Activated effector memory CD4-positive, alpha-beta T cell treated with anti-CD3 and anti-CD28 coated beads, Interleukin-2, amount 50 U/mL, for 16 hours (primary cell): ENCODE results near the gene PARD6B.
"Not testable (repeated sequence)": the region's sequence is repeated elsewhere in the genome, so short reads cannot be mapped to it uniquely, and the experiment has no call there.

Experiments
- DNase-seq: peaks from one replicate; pipeline ENCODE4 v3.0.0-alpha.2; 2020

The PARD6B gene

GRCh38 chr20:50747275-50747674, 15.9 kb downstream of the PARD6B start:
- no peak for DNase-seq

- no peak for DNase-seq
Measured at GRCh38 chr20:50750145-50750671, 18.8 kb downstream of the PARD6B start.

GRCh38 chr20:50753152-50753551, 21.8 kb downstream of the PARD6B start:
- no peak for DNase-seq

- DNase-seq: no peak
Measured at GRCh38 chr20:50754420-50754819, 23.0 kb downstream of the PARD6B start.

- no peak for DNase-seq
Measured at GRCh38 chr20:50756447-50756846, 25.1 kb downstream of the PARD6B start.

- DNase-seq: no peak
Measured at GRCh38 chr20:50758469-50758868, 27.1 kb downstream of the PARD6B start.

- no peak for DNase-seq
Measured at GRCh38 chr20:50758992-50759391, 27.6 kb downstream of the PARD6B start.

GRCh38 chr20:50759678-50760077, 28.3 kb downstream of the PARD6B start:
- DNase-seq: no peak

- DNase-seq: no peak
Measured at GRCh38 chr20:50762045-50762422, 30.7 kb downstream of the PARD6B start.

- no peak for DNase-seq
Measured at GRCh38 chr20:50762435-50763220, 31.2 kb downstream of the PARD6B start.

- not testable (repeated sequence) for DNase-seq
Measured at GRCh38 chr20:50763550-50764458, 32.4 kb downstream of the PARD6B start.

GRCh38 chr20:50765251-50765650, 33.9 kb downstream of the PARD6B start:
- DNase-seq: not testable (repeated sequence)

- no peak for DNase-seq
Measured at GRCh38 chr20:50765674-50766073, 34.3 kb downstream of the PARD6B start.

GRCh38 chr20:50766955-50767809, 35.8 kb downstream of the PARD6B start:
- not testable (repeated sequence) for DNase-seq

GRCh38 chr20:50768991-50769390, 37.6 kb downstream of the PARD6B start:
- not testable (repeated sequence) for DNase-seq

GRCh38 chr20:50769551-50770085, 38.2 kb downstream of the PARD6B start:
- DNase-seq: not testable (repeated sequence)

- not testable (repeated sequence) for DNase-seq
Measured at GRCh38 chr20:50771419-50772080, 40.2 kb downstream of the PARD6B start.

GRCh38 chr20:50772420-50773185, 41.2 kb downstream of the PARD6B start:
- DNase-seq: no peak

GRCh38 chr20:50774515-50774914, 43.1 kb downstream of the PARD6B start:
- no peak for DNase-seq

GRCh38 chr20:50776122-50776817, 44.9 kb downstream of the PARD6B start:
- no peak for DNase-seq
